Heart left ventricle (tissue), 16 donors: ENCODE measurements around the gene AP1G1. TPM values are rescaled to one million over a fixed set of nuclear protein-coding genes. Genes with fewer than 3 reads are reported as not detected.

Experiments used
- ATAC-seq, 4 donors: fragments of 200-7000 bp; cut with Tn5 transposase; one replicate each; pipeline ENCODE4 v1.9.1; 2020 to 2022; ENCODE audit warnings: moderate library complexity in 4 of 4, mild to moderate bottlenecking in 3 of 4, moderate number of reproducible peaks in 1 of 4
- DNase-seq, 5 donors: peaks; one replicate each; pipeline ENCODE4 v3.0.0-alpha.2; 2020
- H3K27ac ChIP-seq, 12 donors: fragments of 200-600 bp; sonication (generic) in 4 of 12; one replicate each; pipeline versions ENCODE4 v1.5.0 to v1.8.0; 2016 to 2022; ENCODE audit warnings: mild to moderate bottlenecking in 2 of 12
- H3K27me3 ChIP-seq, 9 donors: fragments of 200-600 bp; sonication (generic) in 2 of 9; one replicate each; pipeline versions ENCODE4 v1.5.1 to v1.8.0; 2016 to 2022; ENCODE audit warnings: mild to moderate bottlenecking in 3 of 9
- H3K36me3 ChIP-seq, 9 donors: fragments of 200-600 bp; sonication (generic) in 2 of 9; one replicate each; pipeline versions ENCODE4 v1.5.0 to v1.8.0; 2018 to 2022; ENCODE audit warnings: mild to moderate bottlenecking in 2 of 9
- H3K4me1 ChIP-seq, 12 donors: fragments of 200-600 bp; sonication (generic) in 4 of 12; one replicate each; pipeline versions ENCODE4 v1.5.0 to v1.8.0; 2016 to 2022; ENCODE audit warnings: mild to moderate bottlenecking in 3 of 12
- H3K4me3 ChIP-seq, 12 donors: fragments of 200-600 bp; sonication (generic) in 4 of 12; one replicate each; pipeline versions ENCODE4 v1.5.0 to v1.8.0; 2017 to 2022; ENCODE audit warnings: mild to moderate bottlenecking in 9 of 12, moderate library complexity in 4 of 12
- H3K9me3 ChIP-seq, 12 donors: fragments of 200-600 bp; sonication (generic) in 4 of 12; one replicate each; pipeline versions ENCODE4 v1.5.0 to v1.8.0; 2016 to 2022; ENCODE audit warnings: mild to moderate bottlenecking in 1 of 12
- CTCF ChIP-seq, 12 donors: fragments of 200-600 bp; sonication (generic) in 4 of 12; IDR thresholded peaks; one replicate each; pipeline versions ENCODE4 v1.5.0 to v1.8.0; 2018 to 2022; ENCODE audit warnings: antibody characterized with exemption in 12 of 12, mild to moderate bottlenecking in 5 of 12
- POLR2A ChIP-seq, 2 donors: fragments of 450-650 bp; IDR thresholded peaks; one replicate each; pipeline ENCODE4 v1.6.1; 2017; ENCODE audit warnings: antibody characterized with exemption in 2 of 2, mild to moderate bottlenecking in 2 of 2, moderate library complexity in 2 of 2
- WGBS, 4 donors: extraction: QIAGEN DNeasy Blood & Tissue Kit in 2 of 4; methylation state at CpG; one replicate each; pipeline versions ENCODE4 v1.1.5 to v1.1.7; 2013 to 2018; 5-methylcytosine and 5-hydroxymethylcytosine counted together
- intact Hi-C, 10 donors: fragments of 100-400 bp; cut with DNase I; formaldehyde crosslinking; loops; one replicate each; pipeline versions ENCODE4 v1.11.1 to v1.14.2; 2022
- polyA plus RNA-seq, 2 donors: library from polyadenylated mRNA; stranded (reverse); fragments of 200-250 nt; gene quantifications; one replicate each; pipeline ENCODE4 v1.2.3, GENCODE V29; 2013
- total RNA-seq, 9 donors: library from RNA; depleted of rRNA in 2 of 9; stranded (reverse); fragments of >200 nt in 2 of 9; fragmentation: NEBNext Ultra II Directional in 3 of 9; extraction: Animal tissue kit (Norgen Biotek cat#: 25700) in 3 of 9; gene quantifications; one replicate each; pipeline versions ENCODE4 v1.1.0 to v1.2.4, GENCODE V29; 2016 to 2023
- donor health status: ischemic (EF 13 %, LVEDD 7.1; RV severe dilation, severe dysfunction).
- donor health status: healthy with polysubstance abuse.
- donor health status: DM: no; HTN: yes; CAD: no.
- donor health status: DM: no; HTN: no; CAD: no.
- donor health status: ischemic (EF 25% LVEDD 6.9; RV normal size, moderate dysfunction).
- donor health status: ischemic (EF 25% LVEDD 5.7; RV mildly dilated, moderate dysfunction).
- donor health status: healthy.
- donor health status: DM: yes; HTN: yes; CAD: no.
- donor health status: ischemic (EF 35%, LVEDD 5.7; RV mildly dilated, moderate dysfunction).
- donor health status: nonischemic (EF 11% LVEDD 7.7; RV severe dilation, severe dysfunction).
- donor health status: DM: yes; HTN: yes; CAD: no.
- donor health status: PGD.
- donor health status: ischemic (EF 29% LVEDD 5.4; RV normal size, mild dysfunction).
- donor health status: nonischemic (EF 23%, LVEDD 6.1; RV moderate dilation, normal function).

The AP1G1 gene
- total and polyA plus RNA-seq, 11 donors: 10.5 to 60.5 (median 36.4) TPM

GRCh38 chr16:71721066-71721740 is 87.4 kb downstream of the AP1G1 start:
- Histone ChIP-seq H3K27me3 (no peaks in the 10 kb centered on the region), H3K27ac (no peak overlapping the region), H3K4me3 (no peak overlapping the region), H3K36me3 (peaks cover 0 to 10% (median 0%) of the 10 kb centered on the region in 9 donors), H3K9me3 (no peaks in the 10 kb centered on the region), H3K4me1 (peaks cover 0 to 27% (median 9%) of the 10 kb centered on the region in 12 donors)
- TF ChIP-seq CTCF (IDR thresholded peaks at IDR 0.05) (no peak), POLR2A (IDR thresholded peaks at IDR 0.05) (no peak)
- intact Hi-C loops: no loop called here
- DNase-seq (no peak), ATAC-seq (no peak)
- WGBS, 4 donors: 80 to 93% (median 83%) methylated on average over 7 to 8 of the region's 8 CpGs

GRCh38 chr16:71712501-71712900 is 96.1 kb downstream of the AP1G1 start:
- no peaks in the 10 kb centered on the region for H3K27me3 ChIP-seq
- TF ChIP-seq CTCF (IDR thresholded peaks at IDR 0.05) (no peak), POLR2A (IDR thresholded peaks at IDR 0.05) (no peak)
- no peak overlapping the region for H3K27ac ChIP-seq
- 51 to 64% (median 57%) methylated on average over 1 of the region's 1 CpG for WGBS, 4 donors
- intact Hi-C loops: no loop called here
- no peaks in the 10 kb centered on the region for H3K9me3 ChIP-seq
- H3K4me1 ChIP-seq: peaks cover 0 to 9% (median 0%) of the 10 kb centered on the region in 12 donors
- H3K4me3 ChIP-seq: no peak overlapping the region
- H3K36me3 ChIP-seq: peaks cover 0 to 24% (median 2%) of the 10 kb centered on the region in 9 donors
- no peak for DNase-seq
- no peak for ATAC-seq

GRCh38 chr16:71711789-71712188 is 96.8 kb downstream of the AP1G1 start:
- H3K9me3 ChIP-seq: no peaks in the 10 kb centered on the region
- H3K27me3 ChIP-seq: no peaks in the 10 kb centered on the region
- no peak overlapping the region for H3K27ac ChIP-seq
- no peak overlapping the region for H3K4me3 ChIP-seq
- intact Hi-C loops: no loop called here
- H3K36me3 ChIP-seq: peaks cover 0 to 24% (median 2%) of the 10 kb centered on the region in 9 donors
- H3K4me1 ChIP-seq: peaks cover 0 to 9% (median 0%) of the 10 kb centered on the region in 12 donors
- WGBS, 4 donors: 61 to 76% (median 72%) methylated on average over 3 of the region's 3 CpGs
- TF ChIP-seq CTCF (IDR thresholded peaks at IDR 0.05) (no peak), POLR2A (IDR thresholded peaks at IDR 0.05) (no peak)
- ATAC-seq (no peak), DNase-seq (no peak)

GRCh38 chr16:71709229-71709781 is 99.3 kb downstream of the AP1G1 start:
- TF ChIP-seq CTCF (IDR thresholded peaks at IDR 0.05): no peak
- Histone ChIP-seq H3K36me3 (peaks cover 0 to 19% (median 2%) of the 10 kb centered on the region in 9 donors), H3K27me3 (no peaks in the 10 kb centered on the region), H3K4me1 (peaks cover 0 to 9% (median 0%) of the 10 kb centered on the region in 12 donors), H3K27ac (no peak overlapping the region), H3K9me3 (no peaks in the 10 kb centered on the region), H3K4me3 (no peak overlapping the region)
- no peak for ATAC-seq
- intact Hi-C loops: no loop called here
- WGBS, 4 donors: 71 to 81% (median 75%) methylated on average over 2 of the region's 2 CpGs
- no peak for DNase-seq
